Measurements from ENCODE around the gene SHROOM4.

DNA sequence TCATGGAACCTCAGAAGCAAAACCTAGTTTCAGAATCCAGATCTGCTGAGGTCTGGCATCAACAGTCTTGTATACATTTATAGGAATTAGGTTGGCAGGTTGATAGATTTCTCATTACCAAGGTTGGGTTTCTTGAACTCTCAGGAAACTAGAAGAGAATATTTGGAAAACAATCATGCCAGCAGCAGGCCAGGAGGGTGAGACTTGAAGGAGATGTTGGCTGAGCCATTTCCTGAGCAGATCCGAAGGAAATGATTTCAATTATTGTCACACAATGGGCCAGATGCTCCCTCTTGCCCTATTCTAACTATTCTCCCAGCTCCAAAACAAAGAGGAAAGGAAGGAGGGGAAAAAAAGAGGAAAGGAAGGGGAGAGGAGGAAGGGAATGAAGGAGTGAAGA lies 45.2 kb downstream of the SHROOM4 start:
- TF ChIP-seq, protein P1, sequence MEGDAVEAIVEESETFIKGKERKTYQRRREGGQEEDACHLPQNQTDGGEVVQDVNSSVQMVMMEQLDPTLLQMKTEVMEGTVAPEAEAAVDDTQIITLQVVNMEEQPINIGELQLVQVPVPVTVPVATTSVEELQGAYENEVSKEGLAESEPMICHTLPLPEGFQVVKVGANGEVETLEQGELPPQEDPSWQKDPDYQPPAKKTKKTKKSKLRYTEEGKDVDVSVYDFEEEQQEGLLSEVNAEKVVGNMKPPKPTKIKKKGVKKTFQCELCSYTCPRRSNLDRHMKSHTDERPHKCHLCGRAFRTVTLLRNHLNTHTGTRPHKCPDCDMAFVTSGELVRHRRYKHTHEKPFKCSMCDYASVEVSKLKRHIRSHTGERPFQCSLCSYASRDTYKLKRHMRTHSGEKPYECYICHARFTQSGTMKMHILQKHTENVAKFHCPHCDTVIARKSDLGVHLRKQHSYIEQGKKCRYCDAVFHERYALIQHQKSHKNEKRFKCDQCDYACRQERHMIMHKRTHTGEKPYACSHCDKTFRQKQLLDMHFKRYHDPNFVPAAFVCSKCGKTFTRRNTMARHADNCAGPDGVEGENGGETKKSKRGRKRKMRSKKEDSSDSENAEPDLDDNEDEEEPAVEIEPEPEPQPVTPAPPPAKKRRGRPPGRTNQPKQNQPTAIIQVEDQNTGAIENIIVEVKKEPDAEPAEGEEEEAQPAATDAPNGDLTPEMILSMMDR (IDR thresholded peaks at IDR 0.05; ENCODE audit: low read depth, low read length, poor library complexity, severe bottlenecking): no peak
- TF ChIP-seq EZH2phosphoT487 (IDR thresholded peaks at IDR 0.05; ENCODE audit: borderline replicate concordance, low read length): no peak

All from DOHH2 (cell line).